Peyer's patch (tissue), 4 donors: ENCODE measurements around the gene ARHGEF2. TPM values are rescaled to one million over a fixed set of nuclear protein-coding genes. Genes with fewer than 3 reads are reported as not detected.
"Not testable (repeated sequence)": the region's sequence is repeated elsewhere in the genome, so short reads cannot be mapped to it uniquely, and the experiment has no call there.

Experiments
- DNase-seq, 3 donors: peaks; one replicate each; pipeline ENCODE4 v3.0.0-alpha.2; 2017 to 2019
- H3K27ac ChIP-seq, 4 donors: fragments of 200-600 bp; sonication (generic); one replicate each; pipeline ENCODE4 v1.5.1; 2016 to 2019
- H3K27me3 ChIP-seq, 2 donors: fragments of 200-600 bp; sonication (generic); one replicate each; pipeline ENCODE4 v1.5.1; 2019
- H3K36me3 ChIP-seq, 3 donors: fragments of 200-600 bp; sonication (generic); one replicate each; pipeline ENCODE4 v1.5.1; 2016 to 2019
- H3K4me1 ChIP-seq, 4 donors: fragments of 200-600 bp; sonication (generic); one replicate each; pipeline ENCODE4 v1.5.1; 2016 to 2019
- H3K4me3 ChIP-seq, 4 donors: fragments of 200-600 bp; sonication (generic); 1 replicate in 3 of 4; 2 replicates in 1 of 4; pipeline ENCODE4 v1.5.1; 2016 to 2019; ENCODE audit warnings: mild to moderate bottlenecking in 1 of 4
- H3K9me3 ChIP-seq, 4 donors: fragments of 200-600 bp; sonication (generic); one replicate each; pipeline ENCODE4 v1.5.1; 2016 to 2019; ENCODE audit warnings: mild to moderate bottlenecking in 1 of 4
- POLR2A ChIP-seq, 2 donors: fragments of 450-650 bp; IDR thresholded peaks; one replicate each; pipeline ENCODE4 v1.5.1; 2017; ENCODE audit warnings: antibody characterized with exemption in 2 of 2, mild to moderate bottlenecking in 2 of 2, moderate library complexity in 2 of 2
- total RNA-seq, 4 donors: library from RNA; depleted of rRNA; stranded (reverse); fragments of >200 nt; gene quantifications; one replicate each; pipeline ENCODE4 v1.1.0, GENCODE V29; 2016
- TF ChIP-seq, protein P1 (sequence below), 6 experiments: fragments of 450-650 bp in 4 of 6; fragments of 200-600 bp in 2 of 6; sonication (generic) in 1 of 6; IDR thresholded peaks; one replicate each; pipeline ENCODE4 v1.5.1; 2017 to 2019; ENCODE audit warnings: antibody characterized with exemption in 6 of 6, mild to moderate bottlenecking in 3 of 6, moderate library complexity in 1 of 6

The ARHGEF2 gene
- total RNA-seq, 4 donors from 2014 or later, result 101 to 239 (median 149) TPM

DNA sequence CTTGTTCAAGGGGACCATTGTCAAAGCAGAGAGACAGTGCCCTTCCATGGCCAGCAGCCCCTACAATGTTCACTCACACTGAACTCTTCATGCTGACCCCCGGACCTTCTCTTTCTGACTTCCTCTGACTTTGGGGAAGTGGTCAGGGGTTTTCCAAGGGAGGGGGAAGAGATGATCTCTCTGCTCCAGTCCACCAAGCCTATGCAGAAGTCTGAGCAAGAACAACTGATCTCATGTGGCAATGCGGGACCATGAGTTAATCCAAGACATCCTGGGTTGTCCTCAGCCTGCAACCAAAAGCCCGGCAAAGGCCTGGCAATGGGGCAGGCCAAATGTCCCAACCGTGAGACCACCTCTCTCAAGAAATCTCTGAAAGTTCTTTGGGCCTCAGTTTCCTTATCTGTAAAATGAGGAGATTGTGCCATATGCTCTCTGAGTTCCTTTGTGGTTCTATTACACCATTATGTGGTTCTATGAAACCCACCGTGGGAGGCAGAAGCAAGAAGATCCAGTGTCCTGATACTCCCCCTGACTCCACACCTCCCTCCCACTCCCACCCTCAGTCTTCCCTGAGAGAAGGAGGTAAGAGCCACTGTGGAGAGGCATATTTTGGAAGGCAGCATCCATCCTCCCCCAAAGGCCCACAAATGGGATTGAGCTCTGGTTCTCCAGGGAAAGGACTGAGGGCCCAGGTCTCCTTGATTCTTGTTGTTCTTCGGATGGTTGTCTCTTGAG lies 11.8 kb upstream of the ARHGEF2 start:
- H3K27ac ChIP-seq, result peak overlapping the region in 2 of 4 donors; percentile 13 to 42
- DNase-seq, result no peak
- H3K27me3 ChIP-seq, result no peaks in the 10 kb centered on the region
- no peaks in the 10 kb centered on the region for H3K36me3 ChIP-seq
- H3K4me1 ChIP-seq, result peaks cover 0 to 12% (median 8%) of the 10 kb centered on the region in 4 donors
- no peak for TF ChIP-seq POLR2A (IDR thresholded peaks at IDR 0.05)
- TF ChIP-seq, protein P1, sequence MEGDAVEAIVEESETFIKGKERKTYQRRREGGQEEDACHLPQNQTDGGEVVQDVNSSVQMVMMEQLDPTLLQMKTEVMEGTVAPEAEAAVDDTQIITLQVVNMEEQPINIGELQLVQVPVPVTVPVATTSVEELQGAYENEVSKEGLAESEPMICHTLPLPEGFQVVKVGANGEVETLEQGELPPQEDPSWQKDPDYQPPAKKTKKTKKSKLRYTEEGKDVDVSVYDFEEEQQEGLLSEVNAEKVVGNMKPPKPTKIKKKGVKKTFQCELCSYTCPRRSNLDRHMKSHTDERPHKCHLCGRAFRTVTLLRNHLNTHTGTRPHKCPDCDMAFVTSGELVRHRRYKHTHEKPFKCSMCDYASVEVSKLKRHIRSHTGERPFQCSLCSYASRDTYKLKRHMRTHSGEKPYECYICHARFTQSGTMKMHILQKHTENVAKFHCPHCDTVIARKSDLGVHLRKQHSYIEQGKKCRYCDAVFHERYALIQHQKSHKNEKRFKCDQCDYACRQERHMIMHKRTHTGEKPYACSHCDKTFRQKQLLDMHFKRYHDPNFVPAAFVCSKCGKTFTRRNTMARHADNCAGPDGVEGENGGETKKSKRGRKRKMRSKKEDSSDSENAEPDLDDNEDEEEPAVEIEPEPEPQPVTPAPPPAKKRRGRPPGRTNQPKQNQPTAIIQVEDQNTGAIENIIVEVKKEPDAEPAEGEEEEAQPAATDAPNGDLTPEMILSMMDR (IDR thresholded peaks at IDR 0.05), result no peak
- no peak overlapping the region for H3K4me3 ChIP-seq
- H3K9me3 ChIP-seq, result no peaks in the 10 kb centered on the region

- H3K27me3 ChIP-seq, result no peaks in the 10 kb centered on the region
- H3K27ac ChIP-seq, result peak overlapping the region in 2 of 4 donors; percentile 42 to 62
- H3K4me1 ChIP-seq, result peaks cover 0 to 12% (median 8%) of the 10 kb centered on the region in 4 donors
- TF ChIP-seq, protein P1 (IDR thresholded peaks at IDR 0.05), result peak; percentile 94 to 98 (median 98)
- no peak for TF ChIP-seq POLR2A (IDR thresholded peaks at IDR 0.05)
- H3K36me3 ChIP-seq, result no peaks in the 10 kb centered on the region
- H3K4me3 ChIP-seq, result peak overlapping the region in 3 of 4 donors; percentile 4 to 29 (median 6)
- no peaks in the 10 kb centered on the region for H3K9me3 ChIP-seq
- DNase-seq, result peak; percentile 69 to 85 (median 79)
These were observed 11.1 kb upstream of the ARHGEF2 start for GRCh38 chr1:155989242-155990004.

- not testable (repeated sequence) for DNase-seq, H3K27me3 ChIP-seq, H3K36me3 ChIP-seq, H3K4me3 ChIP-seq, H3K9me3 ChIP-seq
- H3K27ac ChIP-seq, result peak overlapping the region in 1 of 4 donors; percentile 28
- H3K4me1 ChIP-seq, result peaks cover 1 to 35% (median 28%) of the 10 kb centered on the region in 4 donors
These were observed 6.7 kb upstream of the ARHGEF2 start for GRCh38 chr1:155984903-155985645.

DNA sequence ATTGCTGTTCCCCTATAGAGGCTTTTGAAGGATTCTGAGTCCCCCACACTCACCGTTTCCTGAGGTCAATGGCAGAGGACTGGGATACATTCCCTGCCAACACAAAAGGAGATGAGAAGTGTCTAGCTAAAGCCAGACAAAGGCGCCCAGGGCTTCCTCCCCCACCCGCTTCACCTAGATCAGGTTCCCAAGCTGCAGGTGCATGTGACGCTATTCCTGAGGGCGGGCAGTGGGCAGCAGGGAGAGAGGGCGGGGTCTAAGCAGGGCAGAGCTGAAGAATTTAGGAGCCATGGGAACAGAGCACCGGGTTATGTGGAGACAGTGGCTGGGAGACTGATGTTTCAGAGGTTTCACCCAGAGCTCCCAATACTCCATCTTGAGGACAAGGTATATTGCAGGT lies 6.0 kb upstream of the ARHGEF2 start:
- Histone ChIP-seq H3K36me3 (no peaks in the 10 kb centered on the region), H3K4me1 (peaks cover 5 to 43% (median 28%) of the 10 kb centered on the region in 4 donors), H3K27me3 (no peaks in the 10 kb centered on the region), H3K4me3 (no peak overlapping the region), H3K9me3 (no peaks in the 10 kb centered on the region), H3K27ac (peak overlapping the region; percentile 28 to 99 (median 97))
- TF ChIP-seq POLR2A (IDR thresholded peaks at IDR 0.05), result no peak
- TF ChIP-seq, protein P1 (IDR thresholded peaks at IDR 0.05), result no peak
- DNase-seq, result no peak

- peak in 2 of 3 donors; percentile 68 to 75 for DNase-seq
- H3K4me1 ChIP-seq, result peaks cover 5 to 42% (median 26%) of the 10 kb centered on the region in 4 donors
- H3K4me3 ChIP-seq, result no peak overlapping the region
- TF ChIP-seq, protein P1 (IDR thresholded peaks at IDR 0.05), result peak in 4 of 6 experiments; percentile 14 to 29 (median 23)
- no peak for TF ChIP-seq POLR2A (IDR thresholded peaks at IDR 0.05)
- H3K27ac ChIP-seq, result peak overlapping the region; percentile 44 to 99 (median 97)
- H3K36me3 ChIP-seq, result no peaks in the 10 kb centered on the region
- no peaks in the 10 kb centered on the region for H3K27me3 ChIP-seq
- no peaks in the 10 kb centered on the region for H3K9me3 ChIP-seq
These were observed 5.1 kb upstream of the ARHGEF2 start for GRCh38 chr1:155983191-155984024.
